ENCODE results near the gene IGSF9B.

- TF ChIP-seq EZH2phosphoT487 (conservative IDR thresholded peaks at IDR 0.05; ENCODE audit: low read length) (no peak), CTCF (IDR thresholded peaks at IDR 0.05; ENCODE audit: insufficient read depth, low read length, poor library complexity, severe bottlenecking) (no peak)
Measured at GRCh38 chr11:133950874-133951326, 5.9 kb downstream of the IGSF9B start.
